ENCODE data around the gene CORO2A. TPM values are rescaled to one million over a fixed set of nuclear protein-coding genes. Genes with fewer than 3 reads are reported as not detected.

Gene CORO2A
- polyA plus RNA-seq, 1 of the 3 experiments (the other 2 are of a cell fraction) = 2.3 TPM

DNA sequence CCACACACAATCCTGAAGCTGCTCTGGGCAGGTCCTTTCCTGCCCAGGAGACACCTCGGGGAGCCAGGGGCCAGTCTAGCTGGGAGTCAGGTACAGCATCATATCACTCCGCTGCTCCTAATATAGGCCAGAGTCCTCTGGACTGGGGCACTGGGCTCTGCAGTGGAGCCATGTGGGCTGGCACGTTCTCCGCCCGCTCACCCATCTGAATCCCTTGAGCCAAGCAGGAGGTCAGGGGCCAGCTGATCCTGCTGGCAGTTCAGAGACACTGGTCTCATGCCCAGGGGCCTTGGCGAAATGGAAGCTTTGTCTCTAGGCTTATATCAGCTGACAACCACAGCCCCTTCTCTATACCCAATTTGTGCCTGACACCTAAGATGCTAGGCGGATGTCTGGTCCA, 9.3 kb upstream of the CORO2A start:
- Histone ChIP-seq H3K4me1 (ENCODE audit: control insufficient read depth in 1 of 2, insufficient read depth in 2 of 2, low read depth in 1 of 2, low read length in 1 of 2) (no peaks in the 10 kb centered on the region), H3K27me3 (ENCODE audit: insufficient read depth) (no peaks in the 10 kb centered on the region), H3K27ac (ENCODE audit: low read depth in 2 of 2, low read length in 1 of 2) (no peak overlapping the region), H3K79me2 (ENCODE audit: insufficient read depth) (no peaks in the 10 kb centered on the region), H2AFZ (ENCODE audit: low read depth) (no peak overlapping the region), H3K4me3 (ENCODE audit: low read depth in 2 of 2, low read length in 1 of 2) (no peak overlapping the region), H3K36me3 (replicated peaks in 1 of 2; ENCODE audit: control insufficient read depth in 1 of 2, insufficient read depth in 2 of 2, low read length in 1 of 2) (no peaks in the 10 kb centered on the region), H3K9me2 (no peaks in the 10 kb centered on the region), H3F3A (replicated peaks; ENCODE audit: insufficient read depth) (no peaks in the 10 kb centered on the region), H3K9ac (no peak overlapping the region), H4K20me1 (ENCODE audit: insufficient read depth) (no peaks in the 10 kb centered on the region), H3K9me3 (no peaks in the 10 kb centered on the region), H3K4me2 (no peak overlapping the region)
- ChIA-PET POLR2A (no interaction called here), CTCF (interaction anchor here (1.0 to 1.4 kb wide), 6 partner anchors 8 to 128 kb away, joined by 3 to 4 read pairs (median 3); no protein-coding TSS in a partner anchor)
- TF ChIP-seq MXI1 (IDR thresholded peaks at IDR 0.05; ENCODE audit: low read depth, low read length) = no peak
- TF ChIP-seq, protein P1, sequence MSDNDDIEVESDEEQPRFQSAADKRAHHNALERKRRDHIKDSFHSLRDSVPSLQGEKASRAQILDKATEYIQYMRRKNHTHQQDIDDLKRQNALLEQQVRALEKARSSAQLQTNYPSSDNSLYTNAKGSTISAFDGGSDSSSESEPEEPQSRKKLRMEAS (IDR thresholded peaks at IDR 0.05; ENCODE audit: low read depth) = no peak
- no peak for TF ChIP-seq JUND (IDR thresholded peaks at IDR 0.05)
- TF ChIP-seq, protein P2, sequence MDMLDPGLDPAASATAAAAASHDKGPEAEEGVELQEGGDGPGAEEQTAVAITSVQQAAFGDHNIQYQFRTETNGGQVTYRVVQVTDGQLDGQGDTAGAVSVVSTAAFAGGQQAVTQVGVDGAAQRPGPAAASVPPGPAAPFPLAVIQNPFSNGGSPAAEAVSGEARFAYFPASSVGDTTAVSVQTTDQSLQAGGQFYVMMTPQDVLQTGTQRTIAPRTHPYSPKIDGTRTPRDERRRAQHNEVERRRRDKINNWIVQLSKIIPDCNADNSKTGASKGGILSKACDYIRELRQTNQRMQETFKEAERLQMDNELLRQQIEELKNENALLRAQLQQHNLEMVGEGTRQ (IDR thresholded peaks at IDR 0.05; ENCODE audit: borderline replicate concordance, low read depth, low read length) = no peak
- no peak for TF ChIP-seq NFIC (IDR thresholded peaks at IDR 0.05; ENCODE audit: borderline replicate concordance)
- no peak for TF ChIP-seq TEAD4 (IDR thresholded peaks at IDR 0.05; ENCODE audit: borderline replicate concordance, insufficient read depth)
- TF ChIP-seq, protein P3, sequence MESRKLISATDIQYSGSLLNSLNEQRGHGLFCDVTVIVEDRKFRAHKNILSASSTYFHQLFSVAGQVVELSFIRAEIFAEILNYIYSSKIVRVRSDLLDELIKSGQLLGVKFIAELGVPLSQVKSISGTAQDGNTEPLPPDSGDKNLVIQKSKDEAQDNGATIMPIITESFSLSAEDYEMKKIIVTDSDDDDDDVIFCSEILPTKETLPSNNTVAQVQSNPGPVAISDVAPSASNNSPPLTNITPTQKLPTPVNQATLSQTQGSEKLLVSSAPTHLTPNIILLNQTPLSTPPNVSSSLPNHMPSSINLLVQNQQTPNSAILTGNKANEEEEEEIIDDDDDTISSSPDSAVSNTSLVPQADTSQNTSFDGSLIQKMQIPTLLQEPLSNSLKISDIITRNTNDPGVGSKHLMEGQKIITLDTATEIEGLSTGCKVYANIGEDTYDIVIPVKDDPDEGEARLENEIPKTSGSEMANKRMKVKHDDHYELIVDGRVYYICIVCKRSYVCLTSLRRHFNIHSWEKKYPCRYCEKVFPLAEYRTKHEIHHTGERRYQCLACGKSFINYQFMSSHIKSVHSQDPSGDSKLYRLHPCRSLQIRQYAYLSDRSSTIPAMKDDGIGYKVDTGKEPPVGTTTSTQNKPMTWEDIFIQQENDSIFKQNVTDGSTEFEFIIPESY (IDR thresholded peaks at IDR 0.05; ENCODE audit: borderline replicate concordance, low read depth) = no peak
- no peak for TF ChIP-seq NRF1 (IDR thresholded peaks at IDR 0.05; ENCODE audit: low read depth, low read length)
- TF ChIP-seq YY1 (IDR thresholded peaks at IDR 0.05; ENCODE audit: low read depth) = no peak
- TF ChIP-seq RCOR1 (IDR thresholded peaks at IDR 0.05; ENCODE audit: low read length) = no peak
- no peak for DNase-seq
- 89% methylated on average over 6 of the region's 7 CpGs for WGBS (ENCODE audit: low lambda C conversion rate)

DNA sequence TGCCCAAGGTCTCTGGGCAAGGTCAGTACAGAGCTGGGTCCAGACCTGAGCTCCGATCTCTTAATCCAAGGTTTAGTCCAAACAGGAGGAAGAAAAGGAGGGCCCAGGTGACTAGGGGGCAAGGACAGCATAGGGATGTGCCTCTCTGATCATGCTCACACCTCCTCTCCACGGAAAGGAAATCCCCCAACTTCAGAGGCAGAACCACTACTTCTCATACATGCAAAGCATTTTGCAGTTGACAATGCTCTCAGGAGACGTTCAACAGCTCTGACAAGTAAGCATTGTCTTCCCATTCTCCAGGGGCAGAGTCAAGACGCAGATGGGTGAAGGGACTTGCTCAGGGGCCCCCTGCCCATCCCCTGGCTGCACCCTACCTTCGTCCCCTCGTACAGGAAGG, 8.7 kb upstream of the CORO2A start:
- DNase-seq = no peak
- CTCF ChIA-PET = interaction anchor here (1.0 to 1.4 kb wide), 4 partner anchors 12 to 126 kb away, joined by 3 read pairs; no protein-coding TSS in a partner anchor
- WGBS (ENCODE audit: low lambda C conversion rate) = 87% methylated on average over 5 of the region's 6 CpGs
- no peaks in the 10 kb centered on the region for H4K20me1 ChIP-seq (ENCODE audit: insufficient read depth)
- no peaks in the 10 kb centered on the region for H3F3A ChIP-seq (replicated peaks; ENCODE audit: insufficient read depth)
- TF ChIP-seq NRF1 (IDR thresholded peaks at IDR 0.05; ENCODE audit: low read depth, low read length) = no peak
- no peak for TF ChIP-seq EZH2phosphoT487 (IDR thresholded peaks at IDR 0.05; ENCODE audit: borderline replicate concordance, low read depth)
- TF ChIP-seq, protein P4, sequence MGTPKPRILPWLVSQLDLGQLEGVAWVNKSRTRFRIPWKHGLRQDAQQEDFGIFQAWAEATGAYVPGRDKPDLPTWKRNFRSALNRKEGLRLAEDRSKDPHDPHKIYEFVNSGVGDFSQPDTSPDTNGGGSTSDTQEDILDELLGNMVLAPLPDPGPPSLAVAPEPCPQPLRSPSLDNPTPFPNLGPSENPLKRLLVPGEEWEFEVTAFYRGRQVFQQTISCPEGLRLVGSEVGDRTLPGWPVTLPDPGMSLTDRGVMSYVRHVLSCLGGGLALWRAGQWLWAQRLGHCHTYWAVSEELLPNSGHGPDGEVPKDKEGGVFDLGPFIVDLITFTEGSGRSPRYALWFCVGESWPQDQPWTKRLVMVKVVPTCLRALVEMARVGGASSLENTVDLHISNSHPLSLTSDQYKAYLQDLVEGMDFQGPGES (IDR thresholded peaks at IDR 0.05; ENCODE audit: low read depth, low read length) = no peak
- TF ChIP-seq, protein P3 (IDR thresholded peaks at IDR 0.05; ENCODE audit: borderline replicate concordance, low read depth) = no peak
- TF ChIP-seq YY1 (IDR thresholded peaks at IDR 0.05; ENCODE audit: low read depth) = no peak
- TF ChIP-seq FOXJ3 (CRISPR knock-in tag; IDR thresholded peaks at IDR 0.05) = no peak
- TF ChIP-seq TCF12 (IDR thresholded peaks at IDR 0.05) = no peak
- no peak for TF ChIP-seq FOSL2 (IDR thresholded peaks at IDR 0.05; ENCODE audit: borderline replicate concordance, low read depth)
- no peak for TF ChIP-seq RCOR1 (IDR thresholded peaks at IDR 0.05; ENCODE audit: low read length)
- TF ChIP-seq RFX5 (IDR thresholded peaks at IDR 0.05; ENCODE audit: low read length) = no peak
- TF ChIP-seq, protein P5, sequence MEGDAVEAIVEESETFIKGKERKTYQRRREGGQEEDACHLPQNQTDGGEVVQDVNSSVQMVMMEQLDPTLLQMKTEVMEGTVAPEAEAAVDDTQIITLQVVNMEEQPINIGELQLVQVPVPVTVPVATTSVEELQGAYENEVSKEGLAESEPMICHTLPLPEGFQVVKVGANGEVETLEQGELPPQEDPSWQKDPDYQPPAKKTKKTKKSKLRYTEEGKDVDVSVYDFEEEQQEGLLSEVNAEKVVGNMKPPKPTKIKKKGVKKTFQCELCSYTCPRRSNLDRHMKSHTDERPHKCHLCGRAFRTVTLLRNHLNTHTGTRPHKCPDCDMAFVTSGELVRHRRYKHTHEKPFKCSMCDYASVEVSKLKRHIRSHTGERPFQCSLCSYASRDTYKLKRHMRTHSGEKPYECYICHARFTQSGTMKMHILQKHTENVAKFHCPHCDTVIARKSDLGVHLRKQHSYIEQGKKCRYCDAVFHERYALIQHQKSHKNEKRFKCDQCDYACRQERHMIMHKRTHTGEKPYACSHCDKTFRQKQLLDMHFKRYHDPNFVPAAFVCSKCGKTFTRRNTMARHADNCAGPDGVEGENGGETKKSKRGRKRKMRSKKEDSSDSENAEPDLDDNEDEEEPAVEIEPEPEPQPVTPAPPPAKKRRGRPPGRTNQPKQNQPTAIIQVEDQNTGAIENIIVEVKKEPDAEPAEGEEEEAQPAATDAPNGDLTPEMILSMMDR (IDR thresholded peaks at IDR 0.05) = no peak
- H3K27me3 ChIP-seq (ENCODE audit: insufficient read depth) = no peaks in the 10 kb centered on the region
- no peak overlapping the region for H3K4me3 ChIP-seq (ENCODE audit: low read depth in 2 of 2, low read length in 1 of 2)
- no peaks in the 10 kb centered on the region for H3K36me3 ChIP-seq (replicated peaks in 1 of 2; ENCODE audit: control insufficient read depth in 1 of 2, insufficient read depth in 2 of 2, low read length in 1 of 2)
- POLR2A ChIA-PET = no interaction called here
- H2AFZ ChIP-seq (ENCODE audit: low read depth) = no peak overlapping the region
- H3K9ac ChIP-seq = no peak overlapping the region
- no peaks in the 10 kb centered on the region for H3K79me2 ChIP-seq (ENCODE audit: insufficient read depth)
- no peak overlapping the region for H3K27ac ChIP-seq (ENCODE audit: low read depth in 2 of 2, low read length in 1 of 2)
- H3K4me1 ChIP-seq (ENCODE audit: control insufficient read depth in 1 of 2, insufficient read depth in 2 of 2, low read depth in 1 of 2, low read length in 1 of 2) = no peaks in the 10 kb centered on the region
- no peaks in the 10 kb centered on the region for H3K9me3 ChIP-seq
- H3K9me2 ChIP-seq = no peaks in the 10 kb centered on the region
- H3K4me2 ChIP-seq = no peak overlapping the region
